ENCODE results near the gene PRR3.
A peak's percentile ranks its signal among the peaks of the same experiment; 100 is the strongest.

PRR3 gene

GRCh38 chr6:30555816-30556065 lies 1.4 kb upstream of the PRR3 start:
- TF ChIP-seq, protein P1, sequence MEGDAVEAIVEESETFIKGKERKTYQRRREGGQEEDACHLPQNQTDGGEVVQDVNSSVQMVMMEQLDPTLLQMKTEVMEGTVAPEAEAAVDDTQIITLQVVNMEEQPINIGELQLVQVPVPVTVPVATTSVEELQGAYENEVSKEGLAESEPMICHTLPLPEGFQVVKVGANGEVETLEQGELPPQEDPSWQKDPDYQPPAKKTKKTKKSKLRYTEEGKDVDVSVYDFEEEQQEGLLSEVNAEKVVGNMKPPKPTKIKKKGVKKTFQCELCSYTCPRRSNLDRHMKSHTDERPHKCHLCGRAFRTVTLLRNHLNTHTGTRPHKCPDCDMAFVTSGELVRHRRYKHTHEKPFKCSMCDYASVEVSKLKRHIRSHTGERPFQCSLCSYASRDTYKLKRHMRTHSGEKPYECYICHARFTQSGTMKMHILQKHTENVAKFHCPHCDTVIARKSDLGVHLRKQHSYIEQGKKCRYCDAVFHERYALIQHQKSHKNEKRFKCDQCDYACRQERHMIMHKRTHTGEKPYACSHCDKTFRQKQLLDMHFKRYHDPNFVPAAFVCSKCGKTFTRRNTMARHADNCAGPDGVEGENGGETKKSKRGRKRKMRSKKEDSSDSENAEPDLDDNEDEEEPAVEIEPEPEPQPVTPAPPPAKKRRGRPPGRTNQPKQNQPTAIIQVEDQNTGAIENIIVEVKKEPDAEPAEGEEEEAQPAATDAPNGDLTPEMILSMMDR (IDR thresholded peaks at IDR 0.05; ENCODE audit: low read depth, low read length, missing control alignments), result no peak
- DNase-seq (ENCODE audit: low read depth), result no peak
- in situ Hi-C loops (cut with HindIII; ENCODE audit: low sequenced_read_pairs), result no loop called here
- H3K4me3 ChIP-seq (ENCODE audit: low read depth, low read length), result peak overlapping the region; percentile 74

DNA sequence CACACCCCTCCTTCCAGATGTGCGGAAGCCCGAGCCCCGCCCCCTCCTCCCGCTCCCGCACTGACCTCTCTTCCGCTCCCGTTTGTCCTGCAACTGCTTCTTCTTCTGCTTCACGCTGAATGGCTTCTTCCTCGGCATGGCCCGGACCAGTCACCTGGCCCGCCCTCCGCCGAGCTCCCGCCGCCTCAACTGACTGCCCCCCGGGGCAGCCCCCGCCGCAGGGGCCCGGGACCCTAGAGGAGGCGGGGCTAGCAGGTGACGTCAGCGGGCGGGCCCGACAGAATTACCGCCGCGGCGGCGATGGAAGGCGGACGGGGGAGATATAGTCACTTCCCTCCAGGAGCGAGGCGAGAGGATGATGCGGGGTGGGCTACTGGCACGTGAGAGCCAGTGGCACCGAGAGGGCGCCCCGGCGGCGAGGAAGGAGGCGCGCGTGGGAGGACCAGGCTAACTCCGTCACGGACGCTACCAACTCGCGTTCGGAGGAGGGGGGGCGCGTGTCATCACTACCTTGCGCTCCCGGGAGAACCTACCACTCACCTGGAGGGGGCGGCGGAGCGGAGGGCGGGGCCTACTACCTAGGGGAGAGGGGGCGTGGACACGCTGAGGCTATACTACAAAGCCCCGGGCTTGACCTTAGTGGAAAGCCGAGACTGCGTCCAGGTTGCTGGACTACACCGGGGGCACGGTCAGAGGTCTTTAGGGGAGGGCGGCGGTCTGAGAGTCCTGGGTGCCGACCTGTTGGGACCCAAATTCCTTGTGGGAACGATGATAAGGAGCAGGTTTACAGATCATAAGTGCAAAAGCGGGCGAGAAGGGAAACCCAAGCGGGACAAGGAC lies 809 bp upstream of the PRR3 start, which contains the start of gene GNL1:
Gene GNL1 (minus strand): TSS at position 424 of the 840 bp plus-strand sequence. CDS start 286 bp downstream, at position 138.
- in situ Hi-C loops (cut with HindIII; ENCODE audit: low sequenced_read_pairs), result no loop called here
- DNase-seq (ENCODE audit: low read depth), result peak; percentile 79
- peak within 1 kb of the TSS; percentile 74 for H3K4me3 ChIP-seq (ENCODE audit: low read depth, low read length)
- TF ChIP-seq, protein P1 (IDR thresholded peaks at IDR 0.05; ENCODE audit: low read depth, low read length, missing control alignments), result no peak

- TF ChIP-seq, protein P1 (IDR thresholded peaks at IDR 0.05; ENCODE audit: low read depth, low read length, missing control alignments), result no peak
- in situ Hi-C loops (cut with HindIII; ENCODE audit: low sequenced_read_pairs), result no loop called here
- no peak for DNase-seq (ENCODE audit: low read depth)
- H3K4me3 ChIP-seq (ENCODE audit: low read depth, low read length), result peak overlapping the region; percentile 74
Observed at GRCh38 chr6:30557683-30557981, 537 bp downstream of the PRR3 start.

GRCh38 chr6:30560930-30561329 lies 3.8 kb downstream of the PRR3 start:
- in situ Hi-C loops (cut with HindIII; ENCODE audit: low sequenced_read_pairs), result loop anchor here (5.0 kb wide), 1 partner anchor 51 kb away; no protein-coding TSS in a partner anchor
- TF ChIP-seq, protein P1 (IDR thresholded peaks at IDR 0.05; ENCODE audit: low read depth, low read length, missing control alignments), result no peak
- no peak overlapping the region for H3K4me3 ChIP-seq (ENCODE audit: low read depth, low read length)
- DNase-seq (ENCODE audit: low read depth), result no peak

- TF ChIP-seq, protein P1 (IDR thresholded peaks at IDR 0.05; ENCODE audit: low read depth, low read length, missing control alignments), result no peak
- in situ Hi-C loops (cut with HindIII; ENCODE audit: low sequenced_read_pairs), result loop anchor here (5.0 kb wide), 1 partner anchor 50 kb away; no protein-coding TSS in a partner anchor
- no peak overlapping the region for H3K4me3 ChIP-seq (ENCODE audit: low read depth, low read length)
- DNase-seq (ENCODE audit: low read depth), result no peak
Observed at GRCh38 chr6:30562470-30563425, 5.7 kb downstream of the PRR3 start.

DNA sequence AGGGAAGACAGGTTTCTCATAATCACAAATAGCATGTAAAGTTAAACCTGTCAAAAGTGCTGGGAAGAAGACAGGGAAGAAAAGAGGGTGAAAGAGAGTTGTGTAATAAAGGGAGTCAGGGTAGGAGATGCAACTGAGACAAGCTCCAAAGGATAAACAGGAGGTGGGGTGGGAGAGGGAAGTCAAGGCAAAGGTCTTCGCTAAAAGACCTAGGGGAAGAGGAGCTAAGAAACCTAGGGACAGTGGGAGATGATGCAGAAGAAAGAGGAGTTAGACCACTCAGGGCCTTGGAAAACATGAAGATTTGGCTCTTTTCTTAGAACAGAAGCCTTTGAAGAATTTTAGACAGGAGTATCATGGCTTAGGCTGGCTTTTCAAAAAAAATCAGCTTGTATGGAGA lies 7.0 kb downstream of the PRR3 start:
- no peak overlapping the region for H3K4me3 ChIP-seq (ENCODE audit: low read depth, low read length)
- TF ChIP-seq, protein P1 (IDR thresholded peaks at IDR 0.05; ENCODE audit: low read depth, low read length, missing control alignments), result no peak
- no peak for DNase-seq (ENCODE audit: low read depth)
- in situ Hi-C loops (cut with HindIII; ENCODE audit: low sequenced_read_pairs), result loop anchor here (5.0 kb wide), 1 partner anchor 48 kb away; no protein-coding TSS in a partner anchor

Data from astrocyte of the cerebellum (primary cell).